Measurements from ENCODE around the gene OGFOD2. TPM values are rescaled to one million over a fixed set of nuclear protein-coding genes. Genes with fewer than 3 reads are reported as not detected.
A peak's percentile ranks its signal among the peaks of the same experiment; 100 is the strongest.

OGFOD2 gene
- total and polyA plus RNA-seq, 2 donors (not counting 1 experiment from before 2014, with no cell fraction given), result 26.7 to 99.3 TPM

GRCh38 chr12:122965851-122966742 is 8.9 kb upstream of the OGFOD2 start, which contains the start of gene ABCB9:
Gene ABCB9, minus strand, starts transcription at chr12:122966463. Its CDS starts 6,228 bp downstream, at chr12:122960235.
- intact Hi-C loops (cut with micrococcal nuclease), result loop anchor here (1.0 to 2.0 kb wide), 3 partner anchors 8 to 439 kb away; partner anchors contain the start of genes DENR, KNTC1 and RSRC2

More at GRCh38 chr12:122965851-122966742, 8.9 kb upstream of the OGFOD2 start, which contains the start of gene ABCB9:
- H3K4me3 Mint-ChIP-seq, result peak within 1 kb of the TSS; percentile 83
- peaks cover 6% of the 10 kb centered on the region for H3K4me1 Mint-ChIP-seq
- ChIA-PET CTCF (interaction anchor here (0.6 to 1.7 kb wide), 5 partner anchors 9 to 173 kb away, joined by 3 to 4 read pairs (median 3); partner anchors contain the start of gene OGFOD2), POLR2A (interaction anchor here (0.5 to 1.4 kb wide), 8 partner anchors 9 to 614 kb away, joined by 3 to 7 read pairs (median 4); partner anchors contain the start of genes ARL6IP4, MPHOSPH9, MTRFR and OGFOD2)
- peak within 1 kb of the TSS; percentile 71 for H3K9ac ChIP-seq (ENCODE audit: low read length)
- H3K79me2 ChIP-seq (ENCODE audit: control insufficient read depth, insufficient read depth, low read length), result no peaks in the 10 kb centered on the region
- peak within 1 kb of the TSS; percentile 80 for H2AFZ ChIP-seq (ENCODE audit: insufficient read depth, low read depth, low read length, poor library complexity, severe bottlenecking)
- peak; percentile 98 for ATAC-seq (ENCODE audit: low read depth)
- no peaks in the 10 kb centered on the region for H3K36me3 ChIP-seq (replicated peaks in 1 of 2; ENCODE audit: control extremely low read depth in 1 of 2, control insufficient read depth in 1 of 2, extremely low read depth in 1 of 2, insufficient read depth in 2 of 2, low read length in 1 of 2)
- peak within 1 kb of the TSS; percentile 46 for H3K27ac Mint-ChIP-seq
- DNase-seq, result peak; percentile 92
- WGBS (ENCODE audit: insufficient coverage), result 7% methylated on average over 51 of the region's 55 CpGs
- H3K9me3 ChIP-seq (ENCODE audit: control extremely low read depth in 1 of 3, control insufficient read depth in 2 of 3, insufficient read depth in 1 of 3, low read length in 2 of 3), result no peaks in the 10 kb centered on the region
- TF ChIP-seq EZH2 (IDR thresholded peaks at IDR 0.05; ENCODE audit: borderline replicate concordance, insufficient read depth, low read depth, low read length, poor library complexity, severe bottlenecking) (no peak), CTCF (IDR thresholded peaks at IDR 0.05) (no peak)
- H3K27me3 Mint-ChIP-seq, result no peaks in the 10 kb centered on the region
- H3K4me3 ChIP-seq (ENCODE audit: control extremely low read depth in 1 of 5, extremely low read depth in 1 of 5, insufficient read depth in 1 of 5, low read depth in 2 of 5, low read length in 4 of 5), result peak within 1 kb of the TSS in 4 of 5 experiments; percentile 40 to 68 (median 58)
- H3K27ac ChIP-seq (ENCODE audit: low read length in 2 of 2), result no peak within 1 kb of the TSS
- no peaks in the 10 kb centered on the region for H3K27me3 ChIP-seq (replicated peaks in 1 of 4; ENCODE audit: control extremely low read depth in 1 of 4, control insufficient read depth in 3 of 4, insufficient read depth in 4 of 4, low read length in 3 of 4)
- peaks cover 8 to 14% of the 10 kb centered on the region in 2 donors for H3K4me1 ChIP-seq (ENCODE audit: control insufficient read depth in 2 of 2, insufficient read depth in 2 of 2, low read length in 2 of 2)
- H3K4me2 ChIP-seq (replicated peaks; ENCODE audit: low read depth, low read length, poor library complexity, severe bottlenecking), result peak within 1 kb of the TSS; percentile 98
- no peaks in the 10 kb centered on the region for H4K20me1 ChIP-seq (ENCODE audit: control insufficient read depth, insufficient read depth, low read length, poor library complexity, severe bottlenecking)
- H3K9me3 Mint-ChIP-seq (ENCODE audit: insufficient read depth), result no peaks in the 10 kb centered on the region
